Stimulated activated CD4-positive, alpha-beta T cell treated with anti-CD3 and anti-CD28 coated beads, Interleukin-15, amount 100 ng/mL, for 24 hours (primary cell): ENCODE measurements around the gene MAEA.

ENCODE experiments used
- DNase-seq: peaks from one replicate; pipeline ENCODE4 v3.0.0-alpha.2; 2020

The MAEA gene

DNA sequence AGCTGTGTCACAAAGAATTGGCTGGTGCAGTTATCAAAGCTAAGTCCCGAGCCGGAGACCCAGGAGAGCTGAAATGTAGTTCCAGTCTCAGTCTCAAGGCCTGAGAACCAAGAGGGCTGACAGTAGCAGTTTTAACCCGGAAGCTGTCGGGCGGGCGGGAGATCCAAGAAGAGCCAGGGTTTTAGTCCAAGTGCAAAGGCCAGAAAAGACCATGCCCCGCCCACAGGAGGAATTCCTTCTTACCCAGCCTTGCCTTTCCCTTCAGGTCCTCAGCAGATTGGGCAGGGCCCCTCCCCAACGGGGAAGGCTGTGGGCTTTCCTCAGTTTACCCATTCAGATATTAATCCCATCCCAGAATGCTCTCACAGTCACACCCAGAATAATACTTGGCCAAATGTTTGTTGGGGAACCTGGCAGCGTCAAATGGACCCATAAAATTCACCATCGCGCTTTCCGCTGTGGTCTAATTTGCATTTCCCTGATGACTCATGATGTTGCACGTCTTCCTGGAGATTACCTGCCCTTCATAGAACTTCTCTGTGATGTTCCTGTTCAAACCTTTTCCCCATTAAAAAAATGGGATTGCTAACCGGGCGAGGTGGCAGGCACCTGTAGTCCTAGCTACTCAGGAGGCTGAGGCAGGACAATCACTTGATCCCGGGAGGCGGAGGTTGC is 16.2 kb downstream of the MAEA start:
- DNase-seq: peak; percentile 63

DNA sequence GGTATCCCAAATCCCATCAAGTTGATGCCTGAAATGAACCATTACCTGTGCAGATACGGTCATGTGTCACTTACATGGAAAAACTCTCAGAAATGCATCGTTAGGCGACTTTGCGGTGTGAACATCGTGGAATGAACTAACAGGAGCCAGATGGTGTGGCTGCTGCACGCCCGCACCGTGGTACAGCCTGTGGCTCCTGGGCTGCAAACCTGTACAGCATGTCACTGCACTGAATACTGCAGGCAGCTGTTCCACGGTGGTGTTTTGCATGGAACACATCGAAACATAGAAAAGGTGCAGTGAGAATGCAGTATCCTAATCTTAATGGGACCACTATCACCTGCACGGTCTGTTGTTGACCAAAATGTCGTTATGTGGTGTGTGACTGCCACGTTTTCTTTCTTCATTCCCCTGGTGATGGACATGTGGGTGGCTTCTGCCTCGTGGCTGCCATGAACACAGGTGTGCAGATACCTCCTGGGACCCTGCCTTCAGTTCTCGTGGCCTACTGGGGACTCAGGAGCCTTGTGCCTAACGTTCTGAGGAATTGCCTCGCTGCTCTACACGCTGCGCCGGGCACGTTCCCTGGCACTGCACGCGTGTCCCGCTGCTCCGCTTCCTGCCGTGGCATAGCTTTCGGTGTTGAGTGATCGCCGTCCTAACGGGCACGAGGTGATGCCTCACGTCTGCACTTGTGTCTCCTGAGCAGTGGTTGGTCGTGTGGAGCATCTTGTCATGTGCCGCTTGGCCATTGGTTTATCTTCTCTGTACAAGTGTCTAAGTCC is 18.5 kb downstream of the MAEA start:
- DNase-seq: no peak

DNA sequence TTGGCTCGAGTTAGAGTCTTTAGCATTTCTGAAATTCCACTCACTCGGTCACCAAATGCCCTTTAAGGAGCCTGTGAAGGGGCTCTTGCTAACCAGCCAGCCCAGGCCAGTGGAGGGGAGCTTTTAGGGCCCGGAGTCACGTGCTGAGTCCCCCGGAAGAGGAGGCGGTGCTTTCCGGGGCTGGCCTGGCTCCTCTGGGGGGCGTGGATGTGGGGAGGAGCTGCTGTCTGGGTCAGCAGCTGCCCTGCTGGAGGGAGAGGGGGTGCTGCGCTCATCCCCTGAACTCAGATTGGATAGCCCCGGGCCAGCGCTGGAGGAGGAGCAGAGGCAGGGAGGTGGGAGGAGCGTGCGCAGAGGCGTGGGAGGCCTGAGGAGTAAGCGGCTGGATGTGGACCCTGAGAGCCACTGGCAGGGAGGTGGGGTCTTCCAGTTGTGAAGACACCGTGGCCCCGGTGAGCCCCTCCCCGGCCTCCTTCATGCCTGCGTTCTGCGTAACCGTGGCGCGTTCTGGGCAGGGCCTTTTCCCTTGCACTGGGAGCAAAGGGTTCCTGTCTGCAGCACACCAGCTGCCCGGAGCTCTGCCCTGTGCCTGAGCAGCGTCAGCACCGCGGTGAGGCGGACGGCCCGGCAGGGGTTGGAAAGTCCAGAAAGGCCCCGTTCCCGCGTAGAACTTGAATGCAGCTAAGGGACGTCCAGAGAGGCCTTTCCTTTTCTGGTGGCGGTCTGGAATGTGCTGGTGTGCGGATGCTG is 19.7 kb downstream of the MAEA start:
- peak; percentile 75 for DNase-seq

DNA sequence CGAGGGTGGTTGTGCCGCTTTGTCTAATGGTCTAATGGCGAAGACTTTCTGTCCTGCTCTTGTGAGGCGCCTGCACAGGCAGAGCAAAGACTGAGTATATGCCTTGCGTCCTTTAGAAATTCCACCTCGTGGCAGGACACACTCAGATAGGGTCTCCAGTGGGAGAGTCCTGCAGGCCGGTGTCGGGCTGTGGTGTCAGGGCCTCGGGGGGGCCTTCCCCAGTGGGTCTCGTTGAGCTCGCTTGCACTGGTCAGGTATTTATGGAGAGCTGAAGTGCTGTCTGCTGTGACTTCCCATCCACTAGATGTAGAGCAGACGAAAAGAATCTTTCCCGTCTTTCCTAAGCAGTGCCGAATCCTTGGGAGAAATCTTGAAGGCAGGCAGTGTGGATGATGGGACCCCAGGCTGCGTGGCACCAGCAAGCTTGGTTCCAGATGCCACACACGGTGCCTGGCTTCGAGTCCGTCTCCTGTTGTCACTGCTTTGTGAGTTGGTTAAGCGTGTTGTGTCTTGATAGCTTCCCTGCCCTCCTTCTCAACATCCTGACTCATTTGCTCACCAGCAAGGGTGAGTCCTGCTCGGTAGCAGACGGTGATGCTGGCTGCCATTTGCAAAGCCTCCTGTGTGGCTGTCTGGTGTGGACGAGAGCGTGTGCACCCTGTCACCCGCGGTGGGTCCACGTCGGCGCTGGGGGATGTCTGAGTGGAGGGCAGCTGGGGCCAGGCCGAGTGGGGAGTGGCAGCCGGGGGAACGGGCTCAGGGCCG is 20.5 kb downstream of the MAEA start:
- no peak for DNase-seq

DNA sequence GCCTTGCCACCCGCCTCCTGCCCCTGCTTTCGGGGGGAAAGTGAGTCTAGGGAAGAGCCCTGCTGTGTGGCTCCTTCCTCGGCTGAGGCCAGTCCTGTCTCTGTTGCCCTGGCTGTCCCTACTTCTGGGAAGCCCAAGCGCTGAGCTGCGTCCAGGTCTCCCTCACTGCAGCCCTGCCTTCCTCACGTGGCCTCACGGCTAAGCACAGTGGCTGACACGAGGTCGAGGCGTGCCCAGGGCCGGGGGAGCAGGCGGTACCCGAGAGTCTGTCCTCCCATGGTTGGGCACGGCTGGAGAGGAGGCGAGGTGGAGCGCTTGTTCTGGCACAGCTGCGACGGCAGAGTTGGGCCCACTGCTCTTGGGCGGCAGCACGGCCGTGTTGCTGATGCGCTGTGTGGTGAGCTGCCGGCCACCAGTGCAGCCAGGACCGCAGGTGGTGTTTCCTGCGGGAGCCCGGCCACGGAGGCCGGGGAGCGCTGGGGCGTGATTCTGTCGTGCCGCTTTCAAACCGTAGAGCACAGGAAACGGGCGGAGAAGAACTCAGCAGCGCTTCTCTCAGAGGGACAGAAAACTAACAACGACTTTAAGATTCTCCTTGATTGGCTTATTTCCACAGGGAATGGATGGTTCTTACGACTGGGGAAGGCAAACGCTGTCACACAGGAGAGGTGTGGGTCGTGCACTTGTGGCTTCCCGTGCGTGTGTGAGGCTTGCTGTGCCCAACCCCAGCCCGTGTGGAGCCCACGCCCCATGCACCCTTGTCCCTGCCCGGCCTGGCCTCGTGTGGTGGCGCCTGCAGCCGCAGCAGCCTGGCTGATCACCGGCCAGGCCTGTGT is 21.3 kb downstream of the MAEA start:
- DNase-seq: no peak

DNA sequence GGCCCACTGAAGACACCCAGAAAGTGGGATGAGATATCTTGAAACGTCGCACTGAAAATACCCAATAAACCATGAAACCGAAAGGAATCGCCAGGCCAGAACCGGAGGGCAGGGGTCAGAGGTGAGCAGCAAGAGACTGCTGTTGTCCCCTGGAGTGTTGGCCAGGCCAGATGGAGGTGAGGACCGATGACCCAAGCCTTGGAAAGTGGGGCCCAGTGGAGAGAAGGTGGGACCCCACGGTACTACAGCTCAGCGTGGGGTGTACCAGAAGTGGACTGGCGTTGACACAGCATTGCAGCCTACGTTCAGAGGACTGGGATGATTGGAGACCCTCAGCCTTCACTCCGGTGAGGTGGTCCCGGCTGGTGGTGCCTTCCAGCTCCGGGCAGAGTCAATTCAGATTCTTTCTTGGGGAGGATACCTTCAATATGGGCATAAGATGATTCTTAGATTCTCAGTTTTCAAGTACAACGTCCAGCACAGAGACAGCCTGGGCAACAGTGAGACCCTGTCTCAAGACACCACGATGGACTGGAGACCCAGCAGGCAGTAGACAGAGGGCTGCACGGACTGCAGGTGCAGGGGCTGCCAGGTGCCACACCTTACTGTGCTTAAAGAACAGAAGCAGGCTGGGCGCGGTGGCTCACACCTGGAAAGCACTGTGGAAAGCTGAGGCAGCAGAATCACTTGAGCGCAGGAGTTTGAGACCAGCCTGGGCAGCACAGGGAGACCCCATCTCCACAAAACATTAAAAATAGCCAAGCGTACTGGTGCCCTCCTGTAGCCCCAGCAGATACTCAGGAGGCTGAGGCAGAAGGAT is 23.3 kb downstream of the MAEA start:
- no peak for DNase-seq

DNA sequence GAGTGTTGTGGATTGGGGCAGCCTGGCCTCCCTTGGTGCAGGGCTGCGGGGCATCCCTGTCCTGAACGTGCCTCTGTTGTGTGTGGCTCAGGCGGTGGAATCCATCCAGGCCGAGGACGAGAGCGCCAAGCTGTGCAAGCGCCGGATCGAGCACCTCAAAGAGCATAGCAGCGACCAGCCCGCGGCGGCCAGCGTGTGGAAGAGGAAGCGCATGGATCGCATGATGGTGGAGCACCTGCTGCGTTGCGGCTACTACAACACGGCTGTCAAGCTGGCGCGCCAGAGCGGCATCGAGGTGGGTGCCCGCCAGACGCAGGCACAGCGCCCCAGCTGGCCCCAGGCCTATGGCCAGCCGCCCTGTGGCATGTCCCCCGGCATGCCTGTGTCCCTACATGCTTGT is 25.6 kb downstream of the MAEA start:
- DNase-seq: no peak

DNA sequence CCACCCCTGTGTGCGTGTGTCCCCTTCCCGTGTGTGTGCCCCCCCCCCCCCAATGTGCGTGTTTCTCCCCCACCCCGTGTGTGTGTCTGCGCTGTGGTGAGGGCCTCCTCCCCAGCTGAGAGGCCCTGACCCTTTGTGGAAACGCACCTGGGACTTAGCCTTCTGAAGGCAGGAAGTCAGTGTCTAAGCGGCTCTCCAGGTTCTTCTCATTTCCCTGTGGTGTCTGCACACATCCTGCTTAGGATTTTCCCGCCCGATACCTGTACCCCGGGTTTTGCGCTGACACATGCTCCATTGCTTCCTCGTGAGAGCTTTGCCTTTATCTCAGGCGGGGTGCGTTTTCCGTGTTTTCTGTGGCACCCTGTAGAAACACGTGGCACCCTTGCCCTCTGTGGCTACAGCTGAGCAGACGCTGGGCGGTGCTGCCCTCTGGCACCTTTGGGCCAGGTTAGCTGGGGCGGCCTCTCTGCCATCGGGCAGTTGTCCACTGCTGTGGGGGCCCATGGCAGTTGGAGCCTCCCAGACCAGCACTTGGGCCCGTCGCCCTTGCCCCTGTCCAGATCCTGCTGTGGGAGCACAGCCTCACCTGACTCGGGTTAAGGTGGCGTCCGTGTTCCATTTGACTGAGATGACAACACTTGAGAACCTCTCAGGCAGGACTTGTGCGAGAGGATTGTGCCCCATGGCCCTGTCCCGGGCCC is 26.3 kb downstream of the MAEA start:
- DNase-seq: no peak

DNA sequence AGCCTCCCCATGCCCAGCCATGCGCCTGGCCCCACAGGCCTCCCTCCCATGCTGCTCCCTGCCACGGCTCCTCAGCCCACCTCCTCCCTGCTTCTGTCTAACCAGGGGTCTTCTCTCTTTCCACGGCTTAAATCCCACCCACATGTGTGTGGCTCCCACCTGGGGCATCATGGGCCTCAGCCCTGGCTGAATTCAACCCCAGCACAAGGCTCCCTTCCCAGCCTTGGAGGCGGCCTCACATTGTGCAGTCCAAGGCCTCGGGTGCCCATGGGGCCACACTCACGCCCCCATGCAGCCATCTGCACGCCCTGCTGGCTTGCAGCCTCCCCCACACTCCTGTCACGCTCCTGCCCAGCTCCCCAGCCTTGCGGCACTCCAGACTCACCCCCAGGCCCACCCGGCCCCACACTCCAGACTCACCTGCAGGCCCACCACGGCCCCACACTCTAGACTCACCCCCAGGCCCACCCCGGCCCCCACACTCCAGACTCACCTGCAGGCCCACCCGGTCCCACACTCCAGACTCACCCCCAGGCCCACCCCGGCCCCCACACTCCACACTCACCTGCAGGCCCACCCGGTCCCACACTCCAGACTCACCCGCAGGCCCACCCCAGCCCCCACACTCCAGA is 27.0 kb downstream of the MAEA start:
- no peak for DNase-seq

DNA sequence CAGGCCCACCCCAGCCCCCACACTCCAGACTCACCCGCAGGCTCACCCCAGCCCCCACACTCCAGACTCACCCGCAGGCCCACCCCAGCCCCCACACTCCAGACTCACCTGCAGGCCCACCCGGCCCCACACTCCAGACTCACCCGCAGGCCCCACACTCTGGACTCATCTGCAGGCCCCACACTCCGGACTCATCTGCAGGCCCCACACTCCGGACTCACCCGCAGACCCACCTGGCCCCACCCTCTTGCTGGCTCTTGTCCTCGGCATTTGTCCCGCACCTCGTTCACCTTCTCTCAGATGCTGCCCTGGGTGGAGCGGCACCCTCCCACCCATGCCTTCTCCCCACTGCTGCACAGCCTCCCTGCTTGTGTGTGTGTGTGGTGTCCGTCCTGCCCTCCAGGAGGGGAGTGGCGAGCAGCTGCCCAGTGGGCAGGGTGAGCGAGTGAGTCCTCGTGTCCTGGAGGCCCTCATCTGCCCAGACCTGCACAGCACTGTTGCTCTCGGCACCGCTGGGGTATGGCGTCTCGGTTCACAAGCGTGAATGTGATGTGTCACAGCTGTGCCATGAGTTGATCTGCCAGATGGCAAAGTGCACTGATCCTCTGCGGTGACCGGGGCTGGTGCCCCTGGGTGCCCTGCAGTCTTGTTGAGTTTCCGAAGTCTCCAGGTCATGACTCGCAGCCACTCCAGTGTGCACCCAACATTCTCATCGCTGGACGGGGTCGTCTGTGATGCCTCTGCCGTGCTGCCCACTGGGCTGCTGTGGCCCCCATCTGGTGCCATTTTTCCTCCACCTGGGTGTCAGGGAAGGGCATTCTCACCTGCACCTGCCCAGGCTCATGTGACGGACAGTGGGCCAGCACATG is 27.7 kb downstream of the MAEA start:
- no peak for DNase-seq

DNA sequence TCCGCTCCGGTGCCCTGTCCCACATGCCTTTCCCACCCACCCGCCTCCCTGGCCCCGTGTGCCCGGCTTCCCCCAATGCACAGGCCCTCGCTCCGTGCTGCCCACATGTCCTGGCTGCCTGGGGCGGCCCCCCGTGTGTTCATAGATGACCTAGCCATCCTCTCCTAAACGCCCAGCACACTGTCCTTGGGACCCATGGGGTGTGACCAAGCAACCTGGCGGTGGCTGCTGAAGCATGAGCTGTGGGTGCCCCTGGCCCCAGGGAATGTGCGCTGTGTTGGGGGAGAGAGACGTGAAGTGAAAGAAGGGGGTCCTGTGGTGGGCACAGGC is 28.3 kb downstream of the MAEA start:
- no peak for DNase-seq

DNA sequence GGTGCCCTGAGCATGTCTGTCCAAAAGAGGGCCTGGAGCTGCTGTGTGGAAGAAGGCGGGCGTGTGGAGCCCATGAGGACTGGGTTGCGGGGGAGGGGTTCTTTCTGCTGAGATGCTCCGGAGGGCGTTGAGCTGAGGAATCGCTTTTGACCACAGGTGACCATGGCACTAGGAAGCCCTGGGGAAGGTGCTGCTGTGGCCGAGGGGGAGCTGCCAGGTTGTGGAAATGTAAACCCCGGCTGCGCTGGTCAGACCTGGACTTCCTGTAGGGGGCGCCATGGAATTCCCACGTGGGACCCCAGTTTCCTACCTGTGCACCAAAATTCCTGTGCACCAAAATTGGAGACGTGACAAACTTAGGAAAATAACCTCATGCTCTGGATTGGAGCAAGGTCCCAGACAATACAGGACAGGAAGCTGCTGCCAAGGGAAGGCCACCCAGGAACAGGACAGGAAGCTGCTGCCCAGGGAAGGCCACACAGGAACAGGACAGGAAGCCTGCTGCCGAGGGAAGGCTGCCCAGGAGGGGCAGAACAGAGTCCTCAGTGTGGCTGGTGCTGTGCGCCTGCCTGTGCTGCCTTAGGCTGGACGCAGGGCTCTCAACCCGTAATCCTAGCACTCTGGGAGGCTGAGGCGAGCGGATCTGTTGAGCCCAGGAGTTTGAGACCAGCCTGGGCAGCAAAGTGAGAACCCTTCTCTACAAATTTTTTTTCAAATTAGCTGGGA is 29.0 kb downstream of the MAEA start:
- DNase-seq: peak; percentile 38

DNA sequence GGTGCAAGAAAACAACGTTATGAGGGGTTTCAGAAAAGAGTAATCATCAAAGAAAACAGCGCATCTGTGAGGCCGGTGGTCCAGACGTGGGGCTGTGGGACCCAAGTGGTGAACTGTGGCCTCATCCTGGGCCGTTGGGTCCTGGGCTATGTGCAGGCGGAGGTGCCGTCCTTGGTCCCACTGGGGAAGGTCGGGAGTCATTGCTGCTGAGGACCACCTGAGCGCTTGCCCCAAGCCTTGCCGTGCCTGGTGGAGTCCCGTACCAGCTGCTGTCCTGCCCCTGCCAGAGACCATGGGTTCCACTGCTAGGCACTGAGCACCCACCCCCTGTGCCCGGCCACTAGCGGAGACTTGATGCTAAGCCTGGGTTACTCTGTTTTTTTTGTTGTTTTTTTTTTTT is 31.8 kb downstream of the MAEA start:
- DNase-seq: no peak

DNA sequence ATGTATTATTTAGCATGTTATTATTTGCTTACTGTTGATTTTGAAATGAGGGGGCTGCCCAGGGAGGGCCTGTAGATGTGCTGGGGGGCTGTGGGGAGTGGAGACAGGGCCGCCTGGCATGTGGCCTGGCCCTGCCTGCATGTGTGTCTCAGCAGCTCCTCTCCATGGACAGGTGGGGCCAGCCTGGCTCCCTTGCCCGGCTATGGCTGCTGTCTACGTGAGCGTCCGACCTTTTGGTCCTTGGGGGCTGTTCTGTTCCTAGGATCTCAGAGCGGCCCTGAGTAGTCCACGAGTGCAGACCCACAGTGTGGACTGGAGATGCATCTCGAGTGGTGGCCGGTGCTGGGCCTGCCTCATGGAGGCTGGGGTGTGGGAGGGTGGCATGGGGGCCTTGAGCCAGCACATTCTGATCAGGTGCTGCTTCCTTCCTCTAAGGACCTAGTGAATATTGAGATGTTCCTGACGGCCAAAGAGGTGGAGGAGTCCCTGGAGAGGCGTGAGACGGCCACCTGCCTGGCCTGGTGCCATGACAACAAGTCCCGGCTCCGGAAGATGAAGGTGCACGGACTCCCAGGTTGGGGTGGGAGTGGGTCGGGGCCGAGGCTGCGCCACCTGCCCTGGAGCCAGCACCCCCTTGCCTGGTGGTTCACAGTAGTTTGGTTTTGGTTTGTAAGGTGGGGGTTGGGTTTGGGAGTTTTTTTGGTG is 32.4 kb downstream of the MAEA start:
- DNase-seq: no peak

DNA sequence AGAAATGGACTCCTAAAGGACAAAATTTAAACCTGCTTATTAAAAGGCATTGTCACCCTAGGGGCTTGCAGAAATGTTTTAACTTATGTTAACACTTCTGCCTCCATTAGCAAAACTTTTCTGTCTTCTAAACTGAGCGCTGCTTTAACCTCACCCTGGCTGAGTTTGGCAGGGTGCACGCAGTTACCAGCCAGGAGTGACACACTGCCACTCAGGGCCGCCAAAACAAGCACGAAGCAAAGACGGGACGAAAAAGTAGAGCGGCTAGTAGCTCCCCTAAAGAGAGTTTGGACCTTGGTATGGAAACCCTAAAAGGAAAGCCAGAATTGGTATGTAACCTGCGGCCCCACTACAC is 33.6 kb downstream of the MAEA start:
- DNase-seq: no peak

DNA sequence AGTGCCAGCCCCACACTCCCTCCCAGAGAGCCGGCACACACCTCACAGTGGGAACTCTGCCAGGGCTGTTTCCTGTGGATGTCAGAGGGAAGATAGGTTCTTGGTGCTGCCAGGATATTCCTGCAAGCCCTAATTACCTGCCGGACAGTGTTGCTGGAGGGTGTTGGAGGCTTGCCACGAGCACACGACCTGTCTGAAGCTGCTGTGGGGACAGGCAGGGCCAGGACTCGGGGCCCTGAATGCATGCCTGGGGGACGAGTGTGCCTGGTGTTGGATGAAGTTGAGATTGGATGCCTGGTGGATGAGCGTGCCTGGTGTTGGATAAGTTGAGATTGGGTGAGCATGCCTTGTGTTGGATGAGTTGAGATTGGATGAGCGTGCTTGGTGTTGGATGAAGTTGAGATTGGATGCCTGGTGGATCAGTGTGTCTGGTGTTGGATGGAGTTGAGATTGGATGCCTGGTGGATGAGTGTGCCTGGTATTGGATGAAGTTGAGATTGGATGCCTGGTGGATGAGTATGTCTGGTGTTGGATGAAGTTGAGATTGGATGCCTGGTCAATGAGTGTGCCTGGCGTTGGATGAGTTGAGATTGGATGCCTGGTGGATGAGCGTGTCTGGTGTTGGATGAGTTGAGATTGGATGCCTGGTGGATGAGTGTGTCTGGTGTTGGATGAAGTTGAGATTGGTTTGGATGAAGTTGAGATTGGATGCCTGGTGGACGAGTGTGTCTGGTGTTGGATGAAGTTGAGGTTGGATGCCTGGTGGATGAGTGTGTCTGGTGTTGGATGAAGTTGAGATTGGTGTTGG is 34.1 kb downstream of the MAEA start:
- DNase-seq: no peak
